TTC549 (cell line): Measurements from ENCODE around the gene ARL8A.

Experiments
- FAIRE-seq: peaks from 2 replicates; lab custom pipeline; 2012; peaks lifted over from hg19 to GRCh38; lab: Jason Lieb, UNC

Gene ARL8A

DNA sequence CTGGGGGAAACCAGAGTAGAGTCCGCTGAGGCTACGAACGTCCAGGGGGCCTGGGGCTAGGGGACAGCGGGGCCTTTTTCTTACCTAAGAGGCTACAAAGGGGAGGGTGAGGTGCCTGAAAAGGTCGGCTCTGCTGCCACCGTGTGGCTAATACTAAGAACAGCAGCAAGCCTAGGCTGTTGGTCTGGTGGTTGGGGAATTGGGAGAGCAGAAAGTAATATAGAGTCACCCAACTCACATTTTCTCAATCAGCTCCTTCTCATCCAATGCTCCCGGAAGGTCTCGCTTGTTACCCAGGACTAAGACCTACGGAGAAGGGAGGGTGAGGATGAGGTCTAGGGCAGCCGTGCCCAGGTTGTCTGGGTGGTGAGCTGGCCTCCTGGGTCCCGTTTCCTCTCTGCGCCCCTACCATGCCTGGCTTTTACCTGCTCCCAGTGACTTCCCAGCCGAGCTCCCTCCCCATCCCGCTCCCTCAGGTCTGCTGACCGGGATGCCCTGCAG lies 9.3 kb downstream of the ARL8A start:
- FAIRE-seq = peak; percentile 95

DNA sequence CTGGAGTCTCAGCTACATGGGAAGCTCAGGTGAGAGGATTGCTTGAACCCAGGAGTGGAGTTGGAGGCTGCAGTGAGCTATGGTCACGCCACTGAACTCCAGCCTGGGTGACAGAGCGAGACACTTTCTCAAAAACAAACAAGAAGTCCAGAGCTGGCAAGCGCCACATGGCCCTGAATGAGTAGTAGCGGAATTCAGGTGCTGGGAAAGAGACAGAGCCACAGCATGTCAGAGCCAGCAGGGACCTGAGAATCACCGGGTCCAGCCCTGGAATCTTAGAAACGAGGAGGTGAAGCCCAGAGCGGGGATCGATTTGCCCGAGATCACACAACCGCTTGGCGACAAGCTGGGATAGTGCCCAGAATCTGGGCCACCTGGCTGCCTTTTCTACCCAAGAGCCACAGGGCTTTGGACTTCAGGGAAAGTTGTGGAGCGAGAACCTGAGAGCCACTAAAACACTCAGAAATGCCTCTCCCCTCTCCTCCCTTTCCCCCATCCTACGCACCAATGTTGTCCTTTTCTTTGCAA lies 9.8 kb downstream of the ARL8A start:
- no peak for FAIRE-seq

DNA sequence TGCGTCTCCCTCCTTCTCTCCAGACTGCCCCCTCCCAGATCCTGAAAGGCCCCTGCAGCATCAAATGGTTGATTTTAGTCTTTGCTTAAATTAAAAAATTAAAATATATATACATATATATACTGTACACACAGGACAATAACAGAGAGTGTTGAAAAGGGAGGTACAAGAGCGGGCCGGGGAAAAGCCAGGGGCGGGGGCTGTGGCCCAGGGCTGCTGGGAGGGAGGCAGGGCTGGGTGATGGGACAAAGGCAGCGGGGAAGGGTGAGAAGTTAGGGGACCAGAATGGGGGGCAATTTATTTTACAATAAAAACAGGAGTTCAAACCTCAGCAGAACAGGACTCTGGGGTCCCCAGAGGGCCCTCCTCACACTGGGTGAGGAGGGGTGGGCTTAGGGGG lies 10.5 kb downstream of the ARL8A start:
- no peak for FAIRE-seq

DNA sequence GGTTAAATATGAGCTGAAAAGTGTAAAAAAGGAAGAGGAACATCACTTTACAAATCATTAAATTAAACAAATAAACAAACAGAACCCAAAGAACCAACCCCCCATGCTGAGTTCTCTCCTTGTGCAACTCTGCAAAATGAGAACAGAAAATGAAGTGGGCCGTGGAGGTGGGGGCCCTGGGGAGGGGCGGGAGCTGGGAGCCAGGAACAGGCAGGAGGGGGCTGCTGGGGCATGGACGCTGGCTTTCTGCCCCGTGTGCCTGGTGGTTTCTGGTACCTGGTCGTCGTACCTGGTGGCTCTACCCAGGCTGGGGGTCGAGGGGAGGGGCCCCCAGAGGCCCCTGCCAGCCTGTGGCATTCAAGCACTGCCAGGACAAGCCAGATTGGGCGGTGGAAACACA lies 11.0 kb downstream of the ARL8A start:
- no peak for FAIRE-seq

DNA sequence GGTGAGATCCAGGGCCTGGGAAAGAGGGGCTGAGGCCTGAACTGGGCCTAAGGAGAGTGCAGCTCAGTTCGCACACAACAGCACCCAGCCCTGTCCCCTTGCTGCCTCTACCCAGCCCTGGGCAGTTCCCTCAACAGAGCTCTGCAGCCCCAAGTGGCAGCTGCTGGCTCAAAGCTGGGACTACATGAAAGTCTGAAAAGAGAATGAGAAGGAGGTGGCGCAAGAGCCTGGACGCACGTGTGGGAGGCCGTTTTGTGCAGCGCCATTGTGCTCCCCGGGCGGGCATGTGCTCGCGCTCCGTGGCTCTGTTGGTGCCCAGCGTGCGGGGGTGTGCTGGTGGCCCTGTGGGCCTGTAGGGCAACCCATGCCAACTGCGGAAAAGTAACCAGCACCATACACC lies 11.5 kb downstream of the ARL8A start:
- FAIRE-seq = no peak

DNA sequence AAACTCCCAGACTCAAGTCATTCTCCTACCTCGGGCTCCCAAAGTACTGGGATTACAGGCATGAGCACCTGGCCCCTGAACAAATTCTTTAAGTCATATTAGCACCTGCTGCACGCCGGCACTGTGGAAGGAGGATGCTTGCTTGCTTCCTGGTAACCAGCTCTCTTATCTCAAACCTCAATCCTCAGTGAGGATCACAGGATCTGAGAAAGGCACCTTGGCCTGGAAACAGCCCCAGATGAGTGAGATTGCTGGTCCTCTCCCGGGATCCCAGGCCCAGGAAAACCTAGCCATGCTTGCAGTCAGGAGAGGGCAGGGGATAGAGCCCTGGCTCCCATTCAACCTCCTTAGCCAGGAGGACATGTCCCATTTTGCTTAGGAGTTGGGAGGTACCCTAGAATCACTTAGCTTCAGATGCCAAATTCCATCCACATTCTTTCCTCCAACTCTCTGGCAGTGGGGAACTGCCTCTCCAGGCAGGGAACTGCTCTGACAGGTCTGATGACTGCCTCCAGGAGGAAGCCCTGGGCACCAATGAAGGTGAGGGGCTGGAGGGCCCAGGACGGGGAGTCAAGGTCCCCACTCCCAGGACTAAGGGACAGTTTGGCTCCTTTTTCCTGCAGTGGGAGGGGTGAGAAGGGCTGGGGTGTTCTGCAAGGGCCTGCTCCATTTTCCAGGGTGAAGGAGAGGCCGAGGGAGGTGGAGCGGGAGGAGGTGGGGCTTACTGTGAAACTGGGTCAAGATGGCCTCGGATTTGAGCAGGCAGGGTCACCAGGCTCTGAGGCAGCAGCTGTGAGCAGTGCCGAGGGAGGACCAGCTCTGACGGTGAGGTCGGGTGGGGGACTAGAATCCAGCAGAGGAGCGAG lies 12.3 kb downstream of the ARL8A start:
- no peak for FAIRE-seq

DNA sequence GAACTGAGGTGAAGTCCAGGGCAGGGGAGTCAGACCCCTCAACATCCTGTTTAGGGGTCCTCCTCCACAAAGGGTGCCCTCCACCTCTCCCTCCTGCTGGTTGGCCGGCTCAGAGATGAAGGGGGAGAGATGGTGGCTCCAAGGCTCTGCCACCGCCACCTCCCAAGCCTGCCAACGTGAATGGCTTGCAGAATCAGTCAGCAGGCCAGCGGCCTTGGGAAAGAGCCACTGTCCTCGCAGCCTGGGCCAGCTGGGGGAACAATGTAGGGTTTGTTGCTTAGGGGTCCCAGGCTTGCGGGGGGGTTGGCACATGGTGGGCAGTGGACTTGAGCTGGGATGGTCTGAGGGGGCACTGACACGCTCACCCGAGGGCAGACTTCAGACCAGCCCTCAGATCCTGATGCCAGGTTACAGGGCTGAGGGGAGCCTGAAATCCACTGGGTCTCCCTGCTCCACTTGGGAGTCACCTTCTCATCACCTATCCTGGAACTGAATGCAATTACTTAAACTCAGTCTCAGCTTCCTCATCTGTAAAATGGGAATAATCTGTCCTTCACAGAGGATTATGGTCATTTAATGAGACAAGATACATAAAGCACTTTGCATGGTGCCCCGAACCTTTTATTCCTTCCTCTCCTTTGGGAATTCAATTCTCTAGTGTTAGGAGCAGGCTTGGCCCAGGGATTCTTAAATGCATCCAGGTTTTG lies 13.6 kb downstream of the ARL8A start:
- no peak for FAIRE-seq

DNA sequence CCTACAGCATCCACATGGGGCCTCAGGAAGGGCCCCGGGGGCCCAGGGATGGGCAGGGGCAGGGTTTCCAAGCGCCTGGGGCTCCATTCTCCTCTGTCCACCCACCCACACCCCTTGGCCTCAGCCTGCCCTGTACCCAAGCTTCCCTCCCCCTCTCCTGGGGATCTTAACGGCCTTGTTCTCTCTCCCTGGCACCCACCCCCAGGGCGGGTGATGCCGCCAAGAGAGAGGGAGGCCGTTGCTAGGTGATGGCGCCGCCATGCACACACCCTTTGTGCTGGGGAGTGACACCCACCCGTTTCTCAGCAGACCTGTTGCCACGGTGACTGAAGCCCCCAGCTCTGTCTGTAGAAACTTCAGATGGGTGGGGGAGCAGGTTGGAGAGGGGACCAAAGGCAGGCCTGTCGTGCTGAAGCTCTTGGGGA lies 14.2 kb downstream of the ARL8A start:
- no peak for FAIRE-seq

DNA sequence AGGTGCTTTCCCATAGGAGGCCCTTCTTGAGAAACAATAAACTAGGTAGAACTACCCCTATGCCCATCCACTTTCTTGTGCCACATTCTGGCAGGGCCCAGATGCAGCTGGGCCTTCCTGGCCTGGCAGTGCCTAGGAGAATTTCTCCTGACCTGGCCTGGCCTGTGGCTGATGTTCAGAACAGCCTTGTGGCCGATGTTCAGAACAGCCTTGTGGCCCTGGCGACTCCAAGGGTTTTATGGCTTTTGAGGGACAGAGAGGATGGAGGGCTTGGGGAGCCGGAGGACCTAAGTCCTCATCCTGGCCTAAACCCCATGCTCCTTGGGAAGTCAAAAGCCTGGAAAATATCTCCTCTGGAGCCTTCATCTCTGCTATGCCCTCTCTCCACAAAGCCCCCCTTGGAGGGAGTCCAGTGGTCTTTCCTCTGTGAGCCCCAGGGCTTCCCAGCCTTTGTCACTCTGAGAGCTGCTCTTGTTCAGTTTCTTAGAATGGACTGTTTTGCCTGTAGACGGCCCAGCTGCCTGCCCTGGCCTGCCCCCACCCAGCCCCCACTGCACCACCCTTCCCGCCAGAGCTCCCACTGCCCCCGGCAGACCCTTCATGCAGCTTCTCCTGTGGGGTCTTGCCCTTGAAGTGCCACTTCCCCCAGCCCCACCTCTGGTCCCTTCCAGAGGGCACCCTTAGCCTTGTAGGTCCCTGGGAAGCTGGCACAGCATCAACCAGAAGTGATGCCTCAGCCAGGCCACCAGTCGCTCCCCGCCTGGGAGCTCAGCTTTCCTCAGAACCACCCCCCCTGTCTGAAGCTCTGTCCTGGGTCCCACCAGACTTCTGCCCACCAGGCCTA lies 14.9 kb downstream of the ARL8A start:
- FAIRE-seq = no peak

DNA sequence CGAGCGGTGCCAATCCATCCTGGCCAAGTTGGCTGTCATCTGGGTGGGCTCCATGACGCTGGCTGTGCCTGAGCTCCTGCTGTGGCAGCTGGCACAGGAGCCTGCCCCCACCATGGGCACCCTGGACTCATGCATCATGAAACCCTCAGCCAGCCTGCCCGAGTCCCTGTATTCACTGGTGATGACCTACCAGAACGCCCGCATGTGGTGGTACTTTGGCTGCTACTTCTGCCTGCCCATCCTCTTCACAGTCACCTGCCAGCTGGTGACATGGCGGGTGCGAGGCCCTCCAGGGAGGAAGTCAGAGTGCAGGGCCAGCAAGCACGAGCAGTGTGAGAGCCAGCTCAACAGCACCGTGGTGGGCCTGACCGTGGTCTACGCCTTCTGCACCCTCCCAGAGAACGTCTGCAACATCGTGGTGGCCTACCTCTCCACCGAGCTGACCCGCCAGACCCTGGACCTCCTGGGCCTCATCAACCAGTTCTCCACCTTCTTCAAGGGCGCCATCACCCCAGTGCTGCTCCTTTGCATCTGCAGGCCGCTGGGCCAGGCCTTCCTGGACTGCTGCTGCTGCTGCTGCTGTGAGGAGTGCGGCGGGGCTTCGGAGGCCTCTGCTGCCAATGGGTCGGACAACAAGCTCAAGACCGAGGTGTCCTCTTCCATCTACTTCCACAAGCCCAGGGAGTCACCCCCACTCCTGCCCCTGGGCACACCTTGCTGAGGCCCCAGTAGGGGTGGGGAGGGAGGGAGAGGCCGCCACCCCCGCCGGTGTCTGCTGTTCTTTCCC lies 16.5 kb downstream of the ARL8A start:
- no peak for FAIRE-seq

DNA sequence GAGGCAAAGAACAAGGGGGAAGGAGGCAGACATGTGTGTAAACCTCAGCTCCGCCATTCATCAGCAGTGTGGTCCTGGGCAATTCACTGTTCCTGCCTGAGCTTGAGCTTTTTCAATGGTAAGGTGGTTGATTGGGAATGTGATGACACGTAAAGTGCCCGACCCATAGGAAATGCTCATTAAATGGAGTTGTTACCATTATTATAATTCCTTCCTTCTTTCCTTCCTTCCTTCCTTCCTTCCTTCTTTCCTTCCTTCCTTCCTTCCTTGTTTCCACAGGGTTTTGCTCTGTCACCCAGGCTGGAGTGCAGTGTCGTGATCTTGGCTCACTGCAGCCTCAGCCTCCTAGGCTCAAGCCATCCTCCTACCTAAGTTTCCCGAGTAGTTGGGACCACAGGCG lies 17.5 kb downstream of the ARL8A start:
- FAIRE-seq = no peak

DNA sequence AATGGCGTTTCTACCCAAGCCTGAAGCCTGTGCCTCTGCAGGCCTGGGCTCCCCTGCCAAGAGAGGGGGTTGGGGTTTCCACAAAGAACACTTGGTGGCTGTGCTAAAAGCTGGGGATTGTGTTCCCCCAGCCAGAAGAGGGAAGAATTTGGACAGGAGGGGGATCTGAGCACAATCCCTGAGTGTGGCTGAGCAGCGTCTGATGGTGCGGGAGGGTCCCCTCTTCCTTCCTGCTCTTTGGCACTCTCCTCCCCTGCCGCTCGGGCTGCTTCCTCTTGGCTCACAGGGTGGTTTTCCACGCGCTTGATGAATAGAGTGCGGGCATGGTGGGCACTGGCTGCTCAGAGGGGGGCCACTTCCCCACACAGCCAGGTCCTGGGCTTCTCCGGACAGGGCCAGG lies 18.1 kb downstream of the ARL8A start:
- no peak for FAIRE-seq

DNA sequence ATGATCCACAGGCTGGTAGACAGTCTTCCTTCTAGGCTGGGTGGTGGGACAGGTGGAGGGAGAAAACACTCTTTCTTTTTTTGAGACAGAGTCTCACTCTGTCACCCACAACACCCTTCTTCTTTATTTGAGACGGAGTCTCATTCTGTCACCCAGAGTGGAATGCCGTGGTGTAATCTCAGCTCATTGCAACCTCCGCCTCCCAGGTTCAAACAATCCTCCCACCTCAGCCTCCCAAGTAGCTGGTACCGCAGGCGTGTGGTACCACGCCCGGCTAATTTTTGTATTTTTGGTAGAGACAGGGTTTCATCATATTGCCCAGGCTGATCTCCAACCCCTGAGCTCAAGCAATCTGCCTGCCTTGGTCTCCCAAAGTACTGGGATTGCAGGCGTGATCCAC lies 18.9 kb downstream of the ARL8A start:
- no peak for FAIRE-seq

DNA sequence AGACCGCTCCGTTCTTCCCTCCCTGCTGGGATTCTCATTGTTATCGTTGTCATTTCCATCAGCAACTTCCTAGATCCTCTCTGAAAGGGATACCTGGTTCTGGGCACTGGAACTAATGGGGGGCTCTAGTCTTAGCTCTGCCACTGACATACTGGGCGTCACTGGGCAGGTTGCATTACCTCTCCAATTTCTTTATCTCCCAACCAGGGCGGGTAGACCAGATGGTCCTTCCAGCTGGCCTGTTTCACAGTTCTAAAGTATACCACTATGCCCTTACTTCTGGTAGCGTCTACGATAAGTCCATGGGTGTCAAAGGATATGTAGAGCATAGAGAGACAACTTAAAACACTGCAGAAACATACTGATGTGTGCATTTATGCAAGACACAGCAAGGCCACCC lies 20.4 kb downstream of the ARL8A start:
- no peak for FAIRE-seq

DNA sequence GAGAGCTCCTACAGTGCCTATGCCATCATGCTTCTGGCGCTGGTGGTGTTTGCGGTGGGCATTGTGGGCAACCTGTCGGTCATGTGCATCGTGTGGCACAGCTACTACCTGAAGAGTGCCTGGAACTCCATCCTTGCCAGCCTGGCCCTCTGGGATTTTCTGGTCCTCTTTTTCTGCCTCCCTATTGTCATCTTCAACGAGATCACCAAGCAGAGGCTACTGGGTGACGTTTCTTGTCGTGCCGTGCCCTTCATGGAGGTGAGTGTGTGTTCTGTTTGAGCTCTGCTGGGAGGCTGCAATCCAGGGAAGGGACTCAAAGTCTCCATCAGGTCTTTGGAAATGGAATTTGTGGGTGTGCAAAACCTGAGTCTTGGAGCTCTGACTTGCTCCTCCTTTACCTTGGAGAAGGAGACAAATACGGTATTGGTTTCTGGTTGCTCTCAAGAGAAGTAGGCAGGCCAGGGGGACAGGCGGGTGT lies 21.2 kb downstream of the ARL8A start:
- no peak for FAIRE-seq

DNA sequence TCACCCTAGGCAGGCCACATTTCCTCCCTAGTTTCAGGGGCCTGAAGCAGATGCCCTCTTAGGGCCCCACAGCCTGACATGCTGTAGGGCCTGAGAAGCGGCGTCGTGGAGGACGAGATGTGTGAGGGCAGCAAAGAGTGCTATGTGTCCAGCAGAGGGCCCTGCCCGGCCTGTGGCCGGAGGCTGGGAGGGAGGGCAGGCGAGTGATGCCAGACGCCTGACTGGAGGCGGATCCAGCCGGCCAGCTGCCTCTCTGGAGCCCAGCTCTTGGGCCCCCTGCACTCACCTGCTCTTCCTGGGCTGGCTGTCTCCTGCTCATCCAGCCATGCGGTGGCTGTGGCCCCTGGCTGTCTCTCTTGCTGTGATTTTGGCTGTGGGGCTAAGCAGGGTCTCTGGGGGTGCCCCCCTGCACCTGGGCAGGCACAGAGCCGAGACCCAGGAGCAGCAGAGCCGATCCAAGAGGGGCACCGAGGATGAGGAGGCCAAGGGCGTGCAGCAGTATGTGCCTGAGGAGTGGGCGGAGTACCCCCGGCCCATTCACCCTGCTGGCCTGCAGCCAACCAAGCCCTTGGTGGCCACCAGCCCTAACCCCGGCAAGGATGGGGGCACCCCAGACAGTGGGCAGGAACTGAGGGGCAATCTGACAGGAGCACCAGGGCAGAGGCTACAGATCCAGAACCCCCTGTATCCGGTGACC lies 21.8 kb downstream of the ARL8A start, which contains the start of gene GPR37L1:
GPR37L1 (plus strand) TSS at position 279 of the 697 bp plus-strand sequence; CDS start at position 326, 47 bp downstream.
- no peak for FAIRE-seq

DNA sequence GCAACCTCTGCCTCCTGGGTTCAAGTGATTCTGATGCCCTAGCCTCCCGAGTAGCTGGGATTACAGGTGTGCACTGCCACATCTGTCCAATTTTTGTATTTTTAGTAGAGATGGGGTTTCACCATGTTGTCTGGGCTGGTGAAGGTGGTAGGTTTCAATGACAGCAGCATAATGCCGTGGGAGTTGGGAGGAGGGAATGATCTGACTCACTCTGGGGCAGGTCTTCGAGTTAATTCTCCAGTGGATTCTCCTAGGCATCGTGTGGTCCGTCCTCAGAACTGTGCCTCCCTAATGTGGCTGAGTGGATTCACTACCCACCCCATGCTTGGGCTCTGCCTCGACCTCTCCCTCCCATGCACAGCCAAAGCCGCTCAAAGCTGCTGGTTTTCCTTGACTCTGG lies 23.5 kb downstream of the ARL8A start:
- no peak for FAIRE-seq

DNA sequence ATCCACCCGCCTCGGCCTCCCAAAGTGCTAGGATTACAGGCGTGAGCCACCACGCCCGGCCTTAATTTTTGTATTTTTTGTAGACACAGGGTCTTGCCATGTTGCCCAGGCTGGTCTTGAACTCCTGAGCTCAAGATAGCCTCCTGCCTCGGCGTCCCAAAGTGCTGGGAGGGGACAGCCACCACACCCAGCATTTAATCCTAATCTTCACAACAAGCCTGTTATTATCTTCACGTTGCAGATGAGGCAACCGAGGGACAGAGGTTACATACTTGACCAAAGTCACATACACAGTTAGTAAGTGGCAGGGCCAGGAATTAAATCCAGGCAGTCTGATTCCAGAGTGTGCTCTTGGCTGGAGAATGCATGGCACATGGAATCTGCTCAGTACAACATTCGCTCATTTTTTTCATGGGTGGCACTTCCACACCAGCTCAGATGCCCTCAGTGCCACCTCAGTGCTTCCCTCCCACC lies 26.6 kb downstream of the ARL8A start:
- FAIRE-seq = no peak

DNA sequence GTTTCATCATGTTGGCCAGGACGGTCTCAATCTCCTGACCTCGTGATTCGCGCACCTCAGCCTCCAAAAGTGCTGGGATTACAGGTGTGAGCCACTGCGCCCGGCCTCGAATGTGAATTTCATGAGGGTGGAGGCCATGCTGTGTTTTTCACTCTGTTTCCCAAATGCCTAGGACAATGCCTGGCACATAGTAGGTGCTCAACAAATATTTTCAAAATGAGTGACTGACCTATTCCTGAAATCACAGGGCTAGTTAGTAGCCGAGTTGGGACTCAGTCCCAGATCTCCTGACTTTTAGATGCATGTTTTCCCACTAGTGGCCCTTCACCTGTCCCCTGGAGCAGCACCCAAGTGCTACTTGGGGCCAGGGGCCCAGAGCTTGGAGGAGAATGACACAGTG lies 28.2 kb downstream of the ARL8A start:
- FAIRE-seq = no peak

DNA sequence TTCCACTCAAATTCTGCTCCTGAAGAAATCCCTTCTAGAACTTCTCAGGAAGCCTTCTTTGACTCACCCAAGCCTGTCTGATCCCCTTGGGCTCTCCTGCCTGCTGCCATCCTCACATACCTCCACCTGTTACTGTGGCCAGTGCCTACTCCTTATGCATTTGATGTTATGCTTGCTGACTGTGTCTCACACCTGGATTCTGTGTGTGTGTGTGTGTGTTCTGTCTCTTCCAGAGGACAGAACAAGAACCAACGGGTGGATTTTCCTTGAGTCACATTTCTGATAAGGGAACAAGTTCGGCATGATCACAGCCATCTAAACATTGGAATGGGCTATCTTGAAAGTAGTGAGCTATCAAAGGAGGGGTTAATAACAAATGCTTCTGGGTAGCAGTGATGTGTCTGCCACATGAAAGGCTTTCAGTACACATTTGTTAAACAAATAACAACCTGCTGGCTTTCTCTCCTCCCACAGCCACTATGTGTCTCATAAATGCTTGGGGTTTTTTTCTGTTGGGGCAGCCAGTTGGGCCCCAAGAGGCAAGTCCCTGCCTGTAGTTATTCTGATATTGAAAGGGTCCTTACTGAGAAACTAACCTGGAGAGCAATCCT lies 30.7 kb downstream of the ARL8A start:
- no peak for FAIRE-seq
